Aorta (tissue), 5 donors: ENCODE measurements around the gene RELCH. TPM values are rescaled to one million over a fixed set of nuclear protein-coding genes. Genes with fewer than 3 reads are reported as not detected.

Experiments
- ATAC-seq: fragments of 200-7000 bp; cut with Tn5 transposase; one replicate; pipeline ENCODE4 v1.9.1; 2022; ENCODE audit warnings: moderate library complexity; ENCODE audit not compliant: low FRiP score
- DNase-seq, 2 donors: peaks; one replicate each; pipeline ENCODE4 v3.0.0-alpha.2; 2020
- H3K27ac ChIP-seq, 2 donors: one replicate each; pipeline ENCODE4 v1.5.1; 2013; ENCODE audit warnings: low read length in 2 of 2, mild to moderate bottlenecking in 2 of 2, moderate library complexity in 2 of 2, control low read depth in 1 of 2, inconsistent platforms in 1 of 2, low read depth in 1 of 2
- H3K27me3 ChIP-seq, 2 donors: one replicate each; pipeline ENCODE4 v1.6.1; 2013; ENCODE audit warnings: control low read depth in 1 of 2, low read length in 1 of 2, mild to moderate bottlenecking in 1 of 2, moderate library complexity in 1 of 2; ENCODE audit not compliant: insufficient read depth in 2 of 2, control insufficient read depth in 1 of 2
- H3K36me3 ChIP-seq, 2 donors: one replicate each; pipeline ENCODE4 v1.6.1; 2013; ENCODE audit warnings: control low read depth in 1 of 2, low read length in 1 of 2, mild to moderate bottlenecking in 1 of 2; ENCODE audit not compliant: insufficient read depth in 2 of 2, control insufficient read depth in 1 of 2
- H3K4me1 ChIP-seq, 2 donors: one replicate each; pipeline ENCODE4 v1.6.1; 2013; ENCODE audit warnings: low read length in 2 of 2, control low read depth in 1 of 2, mild to moderate bottlenecking in 1 of 2, moderate library complexity in 1 of 2; ENCODE audit not compliant: insufficient read depth in 2 of 2, control insufficient read depth in 1 of 2
- H3K4me3 ChIP-seq, 2 donors: one replicate each; pipeline ENCODE4 v1.5.1; 2013; ENCODE audit warnings: low read length in 2 of 2, control low read depth in 1 of 2, mild to moderate bottlenecking in 1 of 2
- H3K9me3 ChIP-seq: one replicate; pipeline ENCODE4 v1.6.1; 2013; ENCODE audit warnings: mild to moderate bottlenecking, low read length; ENCODE audit not compliant: control insufficient read depth
- WGBS, 2 donors: extraction: QIAGEN DNeasy Blood & Tissue Kit; methylation state at CpG; one replicate each; pipeline ENCODE4 v1.1.7; 2013; 5-methylcytosine and 5-hydroxymethylcytosine counted together
- intact Hi-C, 2 donors: fragments of 100-400 bp; cut with DNase I; formaldehyde crosslinking; loops; one replicate each; pipeline versions ENCODE4 v1.14.2 to v1.15.0; 2022
- polyA plus RNA-seq, 2 donors: library from polyadenylated mRNA; stranded (reverse); fragments of 200-250 nt; gene quantifications; one replicate each; pipeline ENCODE4 v1.2.3, GENCODE V29; 2013
- total RNA-seq, 2 donors: library from RNA; stranded (reverse); fragmentation: NEBNext Ultra II Directional; extraction: Animal tissue kit (Norgen Biotek cat#: 25700); gene quantifications; one replicate each; pipeline ENCODE4 v1.2.1, GENCODE V29; 2021
- donor health status: healthy with polysubstance abuse.
- donor health status: Bipolar disorder and iron deficiency.
- donor health status: DM: no; HTN: no; CAD: no.
- donor health status: DM: no; HTN: no; CAD: no.
- donor health status: DM: yes; HTN: yes; CAD: no.

The RELCH gene
- total and polyA plus RNA-seq, 4 donors, result 1.8 to 40.7 (median 21.9) TPM

- H3K9me3 ChIP-seq, result no peaks in the 10 kb centered on the region
- H3K4me3 ChIP-seq, result no peak overlapping the region
- no peak overlapping the region for H3K27ac ChIP-seq
- DNase-seq (no peak), ATAC-seq (no peak)
- no peaks in the 10 kb centered on the region for H3K27me3 ChIP-seq
- H3K4me1 ChIP-seq, result no peaks in the 10 kb centered on the region
- 96 to 97% methylated on average over 2 of the region's 2 CpGs for WGBS, 2 donors
- H3K36me3 ChIP-seq, result peaks cover 0 to 4% of the 10 kb centered on the region in 2 donors
- intact Hi-C loops, result no loop called here
These were observed 37.2 kb downstream of the RELCH start for GRCh38 chr18:62224229-62224628.

GRCh38 chr18:62226047-62226446 is 39.0 kb downstream of the RELCH start:
- H3K4me3 ChIP-seq, result no peak overlapping the region
- no peak overlapping the region for H3K27ac ChIP-seq
- H3K9me3 ChIP-seq, result no peaks in the 10 kb centered on the region
- H3K27me3 ChIP-seq, result no peaks in the 10 kb centered on the region
- DNase-seq, result no peak
- H3K36me3 ChIP-seq, result peaks cover 2 to 4% of the 10 kb centered on the region in 2 donors
- 92 to 97% methylated on average over 3 of the region's 3 CpGs for WGBS, 2 donors
- no peak for ATAC-seq
- no peaks in the 10 kb centered on the region for H3K4me1 ChIP-seq
- intact Hi-C loops, result no loop called here

- 95 to 100% methylated on average over 1 of the region's 1 CpG for whole genome bisulfite sequencing, 2 donors
- no peaks in the 10 kb centered on the region for H3K9me3 ChIP-seq
- intact Hi-C loops, result no loop called here
These were observed 49.2 kb downstream of the RELCH start for GRCh38 chr18:62236252-62236651.

GRCh38 chr18:62239475-62239874 is 52.4 kb downstream of the RELCH start:
- intact Hi-C loops, result no loop called here
- no peak for ATAC-seq
- DNase-seq, result no peak
- Histone ChIP-seq H3K27me3 (no peaks in the 10 kb centered on the region), H3K9me3 (no peaks in the 10 kb centered on the region), H3K36me3 (peaks cover 4% of the 10 kb centered on the region in 2 donors), H3K4me3 (no peak overlapping the region), H3K4me1 (no peaks in the 10 kb centered on the region), H3K27ac (no peak overlapping the region)
- 89 to 90% methylated on average over 3 of the region's 3 CpGs for WGBS, 2 donors

More at GRCh38 chr18:62236252-62236651, 49.2 kb downstream of the RELCH start:
- ATAC-seq (no peak), DNase-seq (no peak)
- Histone ChIP-seq H3K4me3 (no peak overlapping the region), H3K4me1 (no peaks in the 10 kb centered on the region), H3K36me3 (peaks cover 2 to 4% of the 10 kb centered on the region in 2 donors), H3K27ac (no peak overlapping the region), H3K27me3 (no peaks in the 10 kb centered on the region)

- Histone ChIP-seq H3K4me3 (no peak overlapping the region), H3K4me1 (no peaks in the 10 kb centered on the region), H3K27ac (no peak overlapping the region), H3K27me3 (no peaks in the 10 kb centered on the region), H3K9me3 (no peaks in the 10 kb centered on the region), H3K36me3 (peaks cover 6 to 8% of the 10 kb centered on the region in 2 donors)
- intact Hi-C loops, result no loop called here
- ATAC-seq (no peak), DNase-seq (no peak)
- WGBS, 2 donors, result 84 to 86% methylated on average over 1 of the region's 1 CpG
These were observed 55.9 kb downstream of the RELCH start for GRCh38 chr18:62242955-62243354.

GRCh38 chr18:62245177-62245576 is 58.1 kb downstream of the RELCH start:
- intact Hi-C loops, result no loop called here
- H3K27ac ChIP-seq, result no peak overlapping the region
- no peaks in the 10 kb centered on the region for H3K27me3 ChIP-seq
- H3K9me3 ChIP-seq, result no peaks in the 10 kb centered on the region
- H3K4me3 ChIP-seq, result no peak overlapping the region
- DNase-seq (no peak), ATAC-seq (no peak)
- 95 to 97% methylated on average over 8 of the region's 8 CpGs for WGBS, 2 donors
- no peaks in the 10 kb centered on the region for H3K4me1 ChIP-seq
- H3K36me3 ChIP-seq, result peaks cover 5 to 6% of the 10 kb centered on the region in 2 donors

- ATAC-seq (no peak), DNase-seq (no peak)
- H3K4me3 ChIP-seq, result no peak overlapping the region
- WGBS, 2 donors, result 33 to 39% methylated on average over 1 of the region's 1 CpG
- no peaks in the 10 kb centered on the region for H3K27me3 ChIP-seq
- H3K36me3 ChIP-seq, result peaks cover 5 to 6% of the 10 kb centered on the region in 2 donors
- no peaks in the 10 kb centered on the region for H3K9me3 ChIP-seq
- intact Hi-C loops, result no loop called here
- peak overlapping the region in 1 of 2 donors; percentile 65 for H3K27ac ChIP-seq
- H3K4me1 ChIP-seq, result no peaks in the 10 kb centered on the region
These were observed 58.6 kb downstream of the RELCH start for GRCh38 chr18:62245699-62246098.

GRCh38 chr18:62248313-62248712 is 61.3 kb downstream of the RELCH start:
- no peak overlapping the region for H3K4me3 ChIP-seq
- intact Hi-C loops, result loop anchor here in 1 of 2 donors (2.0 kb wide), 1 partner anchor 62 kb away; the partner anchor contains the start of genes PIGN and RELCH
- DNase-seq (no peak), ATAC-seq (no peak)
- H3K9me3 ChIP-seq, result no peaks in the 10 kb centered on the region
- WGBS, 2 donors, result 8% methylated on average over 1 of the region's 1 CpG
- no peak overlapping the region for H3K27ac ChIP-seq
- H3K36me3 ChIP-seq, result peaks cover 3 to 5% of the 10 kb centered on the region in 2 donors
- H3K27me3 ChIP-seq, result no peaks in the 10 kb centered on the region
- no peaks in the 10 kb centered on the region for H3K4me1 ChIP-seq

- DNase-seq (peak; percentile 74 to 75), ATAC-seq (no peak)
- no peaks in the 10 kb centered on the region for H3K4me1 ChIP-seq
- H3K36me3 ChIP-seq, result peaks cover 3 to 5% of the 10 kb centered on the region in 2 donors
- intact Hi-C loops, result loop anchor here (2.0 kb wide), 2 partner anchors 63 to 67 kb away; partner anchors contain the start of genes PIGN (in 1 of the 2) and RELCH (in 1 of the 2)
- 63 to 66% methylated on average over 3 of the region's 3 CpGs for WGBS, 2 donors
- no peaks in the 10 kb centered on the region for H3K27me3 ChIP-seq
- H3K27ac ChIP-seq, result no peak overlapping the region
- no peaks in the 10 kb centered on the region for H3K9me3 ChIP-seq
- H3K4me3 ChIP-seq, result no peak overlapping the region
These were observed 62.5 kb downstream of the RELCH start for GRCh38 chr18:62249478-62250097.
